ENCODE measurements around the gene KIZ. TPM values are rescaled to one million over a fixed set of nuclear protein-coding genes. Genes with fewer than 3 reads are reported as not detected.

The KIZ gene
- total and polyA plus RNA-seq, 7 experiments from 2014 or later = 15.6 to 49.6 (median 32.5) TPM

DNA sequence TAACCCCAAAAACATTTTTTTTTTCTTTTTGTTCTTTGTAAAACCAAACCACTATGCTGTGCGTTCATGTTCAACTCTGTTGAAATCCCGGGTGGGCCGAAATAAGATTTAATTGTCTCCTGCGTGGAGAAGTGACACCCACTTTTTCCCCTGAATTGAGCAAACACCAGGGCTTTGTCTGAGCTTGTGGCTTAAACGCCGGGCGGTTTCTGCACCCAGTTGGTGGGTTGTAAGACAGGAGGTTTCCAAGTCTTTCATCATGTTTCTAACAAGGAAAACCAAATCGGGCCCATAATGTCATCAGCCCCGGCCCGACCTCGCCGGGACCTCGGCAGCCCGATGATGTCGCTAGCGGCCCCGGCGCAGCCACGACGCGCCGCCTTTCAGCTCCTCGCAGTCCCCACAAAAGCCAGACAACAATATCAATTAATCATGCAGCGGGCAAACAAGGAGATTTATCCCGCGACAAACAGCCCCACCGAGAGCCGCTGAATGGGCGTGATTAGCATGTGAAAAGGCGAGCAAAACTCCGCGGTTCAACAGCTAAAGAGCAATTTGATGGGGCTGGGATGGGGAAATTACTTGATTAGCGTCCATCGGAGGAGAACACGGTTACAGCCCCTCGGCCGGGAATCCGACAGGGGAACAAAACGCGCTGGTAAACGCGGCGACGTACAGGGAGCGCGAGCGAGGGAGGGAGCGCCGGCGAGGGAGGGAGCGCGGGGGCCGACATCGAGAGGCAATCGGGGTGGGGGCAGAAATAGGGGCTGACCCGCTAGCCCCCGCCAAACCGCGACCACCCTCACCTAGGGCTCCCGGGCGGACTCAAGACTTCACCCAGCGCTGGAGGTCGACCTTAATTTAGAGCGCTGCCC, 25.1 kb upstream of the KIZ start:
- peaks cover 18 to 67% of the 10 kb centered on the region in 2 donors for H3K27me3 ChIP-seq (ENCODE audit: control insufficient read depth in 2 of 2, insufficient read depth in 2 of 2, low read length in 2 of 2)
- ATAC-seq = no peak
- H3K4me1 ChIP-seq (ENCODE audit: control insufficient read depth in 2 of 2, insufficient read depth in 2 of 2, low read length in 2 of 2) = peaks cover 20 to 40% of the 10 kb centered on the region in 2 donors
- POLR2A ChIA-PET = interaction anchor here (1.0 to 1.5 kb wide), 3 partner anchors 22 to 25 kb away, joined by 3 to 6 read pairs (median 4); partner anchors contain the start of gene KIZ
- H3K36me3 ChIP-seq (ENCODE audit: control insufficient read depth in 2 of 3, insufficient read depth in 3 of 3, low read length in 3 of 3) = no peaks in the 10 kb centered on the region
- H3K27ac ChIP-seq (ENCODE audit: low read depth, low read length) = no peak overlapping the region
- no peaks in the 10 kb centered on the region for H3K9me3 ChIP-seq (ENCODE audit: control insufficient read depth in 2 of 3, low read length in 3 of 3)
- DNase-seq = peak in 1 of 9 donors; percentile 36
- peak overlapping the region; percentile 78 to 91 (median 84) for H3K4me3 Mint-ChIP-seq
- H3K27ac Mint-ChIP-seq = peak overlapping the region in 6 of 9 donors; percentile 18 to 90 (median 48)
- peaks cover 0 to 6% (median 0%) of the 10 kb centered on the region in 5 donors for H3K36me3 Mint-ChIP-seq
- H3K4me1 Mint-ChIP-seq = peaks cover 16 to 55% (median 45%) of the 10 kb centered on the region in 7 donors
- intact Hi-C loops (cut with micrococcal nuclease) = loop anchor here (1.0 to 5.0 kb wide), 11 partner anchors 24 to 1049 kb away; partner anchors contain the start of genes XRN2 (in 2 of the 2), CFAP61 (in 1 of the 2), CRNKL1 (in 1 of the 2) and KIZ (in 1 of the 2)
- H3K4me3 ChIP-seq (ENCODE audit: low read length) = peak overlapping the region; percentile 51
- H3K27me3 Mint-ChIP-seq = peaks cover 79 to 93% (median 84%) of the 10 kb centered on the region in 5 donors
- CTCF ChIA-PET = interaction anchor here (0.5 kb wide), 1 partner anchor 47 kb away, joined by 6 read pairs; no protein-coding TSS in a partner anchor
- H3K9me3 Mint-ChIP-seq = peaks cover 0 to 7% (median 0%) of the 10 kb centered on the region in 11 donors

DNA sequence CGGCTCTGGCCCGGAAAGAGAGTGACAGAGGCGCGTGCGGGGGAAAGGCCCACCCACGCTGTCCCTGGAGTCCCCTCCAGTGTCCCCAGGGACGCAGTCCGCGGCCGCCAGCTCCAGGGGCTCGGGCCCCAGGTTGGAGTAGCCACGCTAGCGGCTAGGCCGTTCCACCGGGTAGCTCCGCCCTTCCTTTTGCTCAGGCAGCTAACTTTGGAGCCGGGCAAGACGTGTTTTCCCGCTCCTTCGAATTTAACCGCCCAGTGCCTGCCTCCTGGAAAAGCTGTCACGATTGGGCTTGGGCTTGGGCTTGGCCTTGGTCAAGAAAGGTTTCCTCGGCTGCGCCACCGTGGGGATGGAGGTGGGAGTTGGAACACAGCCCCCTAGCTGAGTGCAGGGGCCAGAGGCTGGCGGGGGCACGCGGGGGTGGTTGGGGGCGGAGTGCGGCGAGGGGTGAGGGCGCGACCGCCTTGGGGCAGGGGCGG, 24.4 kb upstream of the KIZ start:
- POLR2A ChIA-PET = interaction anchor here (1.3 kb wide), 1 partner anchor 24 kb away, joined by 4 read pairs; no protein-coding TSS in a partner anchor
- Histone ChIP-seq H3K36me3 (ENCODE audit: control insufficient read depth in 2 of 3, insufficient read depth in 3 of 3, low read length in 3 of 3) (no peaks in the 10 kb centered on the region), H3K27me3 (ENCODE audit: control insufficient read depth in 2 of 2, insufficient read depth in 2 of 2, low read length in 2 of 2) (peaks cover 18 to 70% of the 10 kb centered on the region in 2 donors), H3K4me3 (ENCODE audit: low read length) (peak overlapping the region; percentile 51), H3K9me3 (ENCODE audit: control insufficient read depth in 2 of 3, low read length in 3 of 3) (no peaks in the 10 kb centered on the region), H3K27ac (ENCODE audit: low read depth, low read length) (no peak overlapping the region), H3K4me1 (ENCODE audit: control insufficient read depth in 2 of 2, insufficient read depth in 2 of 2, low read length in 2 of 2) (peaks cover 20 to 42% of the 10 kb centered on the region in 2 donors)
- intact Hi-C loops (cut with micrococcal nuclease) = loop anchor here (2.0 to 5.0 kb wide), 8 partner anchors 136 to 1049 kb away; partner anchors contain the start of genes CFAP61 (in 1 of the 2), CRNKL1 (in 1 of the 2) and XRN2 (in 1 of the 2)
- no peak overlapping the region for H3K27ac Mint-ChIP-seq
- CTCF ChIA-PET = interaction anchor here (0.5 to 0.6 kb wide), 2 partner anchors 27 to 46 kb away, joined by 3 to 6 read pairs; no protein-coding TSS in a partner anchor
- H3K4me1 Mint-ChIP-seq = peaks cover 16 to 62% (median 45%) of the 10 kb centered on the region in 7 donors
- H3K9me3 Mint-ChIP-seq = peaks cover 0 to 7% (median 0%) of the 10 kb centered on the region in 11 donors
- peaks cover 78 to 92% (median 81%) of the 10 kb centered on the region in 5 donors for H3K27me3 Mint-ChIP-seq
- peaks cover 0 to 6% (median 0%) of the 10 kb centered on the region in 5 donors for H3K36me3 Mint-ChIP-seq
- ATAC-seq (no peak), DNase-seq (no peak)
- H3K4me3 Mint-ChIP-seq = peak overlapping the region in 7 of 10 donors; percentile 78 to 91 (median 84)

DNA sequence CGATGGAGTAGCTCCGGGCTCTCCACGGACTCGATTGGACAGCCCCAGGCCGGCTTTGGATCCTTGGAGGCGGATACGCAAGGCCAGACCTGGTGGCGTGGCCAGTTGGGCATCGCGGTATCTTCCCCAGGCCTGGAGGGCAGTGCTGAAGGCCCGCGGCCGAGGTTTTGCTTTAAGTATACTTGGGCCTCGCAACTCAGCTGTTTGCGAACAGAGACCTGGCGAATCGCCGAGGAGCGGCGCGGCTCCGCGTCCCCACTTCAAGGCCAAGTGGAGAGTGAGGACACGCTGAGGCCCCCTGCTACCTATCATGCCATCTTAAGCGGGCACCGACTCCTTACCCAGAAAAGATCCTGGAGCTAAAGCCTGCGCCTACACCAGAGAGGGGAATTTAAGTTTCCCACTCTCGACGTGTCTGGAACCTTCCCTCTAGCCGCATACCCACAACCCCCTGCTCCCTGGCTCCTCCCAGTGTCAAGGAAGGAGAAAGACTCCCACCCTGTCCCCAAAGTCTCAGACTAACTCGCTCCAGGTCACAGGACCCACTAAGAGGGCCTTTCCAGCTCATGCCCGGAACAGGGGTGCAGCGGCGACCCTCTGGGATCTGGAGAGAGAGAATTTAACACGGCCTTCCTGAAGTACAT, 23.8 kb upstream of the KIZ start:
- Histone ChIP-seq H3K27me3 (ENCODE audit: control insufficient read depth in 2 of 2, insufficient read depth in 2 of 2, low read length in 2 of 2) (peaks cover 19 to 72% of the 10 kb centered on the region in 2 donors), H3K27ac (ENCODE audit: low read depth, low read length) (no peak overlapping the region), H3K4me3 (ENCODE audit: low read length) (peak overlapping the region; percentile 51), H3K4me1 (ENCODE audit: control insufficient read depth in 2 of 2, insufficient read depth in 2 of 2, low read length in 2 of 2) (peaks cover 20 to 42% of the 10 kb centered on the region in 2 donors), H3K9me3 (ENCODE audit: control insufficient read depth in 2 of 3, low read length in 3 of 3) (no peaks in the 10 kb centered on the region), H3K36me3 (ENCODE audit: control insufficient read depth in 2 of 3, insufficient read depth in 3 of 3, low read length in 3 of 3) (no peaks in the 10 kb centered on the region)
- intact Hi-C loops (cut with micrococcal nuclease) = loop anchor here (2.0 to 5.0 kb wide), 8 partner anchors 135 to 1050 kb away; partner anchors contain the start of genes CFAP61 (in 1 of the 2), CRNKL1 (in 1 of the 2) and XRN2 (in 1 of the 2)
- H3K9me3 Mint-ChIP-seq = peaks cover 0 to 7% (median 0%) of the 10 kb centered on the region in 11 donors
- POLR2A ChIA-PET = interaction anchor here (1.3 kb wide), 1 partner anchor 23 kb away, joined by 4 read pairs; no protein-coding TSS in a partner anchor
- H3K4me3 Mint-ChIP-seq = peak overlapping the region; percentile 73 to 85 (median 78)
- H3K4me1 Mint-ChIP-seq = peaks cover 16 to 62% (median 45%) of the 10 kb centered on the region in 7 donors
- peaks cover 77 to 92% (median 81%) of the 10 kb centered on the region in 5 donors for H3K27me3 Mint-ChIP-seq
- H3K27ac Mint-ChIP-seq = peak overlapping the region in 3 of 9 donors; percentile 42 to 61 (median 48)
- DNase-seq (peak in 2 of 9 donors; percentile 11 to 32), ATAC-seq (peak; percentile 21)
- peaks cover 0 to 6% (median 0%) of the 10 kb centered on the region in 5 donors for H3K36me3 Mint-ChIP-seq
- CTCF ChIA-PET = interaction anchor here (0.6 kb wide), 1 partner anchor 26 kb away, joined by 3 read pairs; no protein-coding TSS in a partner anchor

GRCh38 chr20:21102603-21103311, 23.1 kb upstream of the KIZ start:
- Histone ChIP-seq H3K36me3 (ENCODE audit: control insufficient read depth in 2 of 3, insufficient read depth in 3 of 3, low read length in 3 of 3) (no peaks in the 10 kb centered on the region), H3K9me3 (ENCODE audit: control insufficient read depth in 2 of 3, low read length in 3 of 3) (no peaks in the 10 kb centered on the region), H3K4me3 (ENCODE audit: low read length) (peak overlapping the region; percentile 51), H3K27ac (ENCODE audit: low read depth, low read length) (no peak overlapping the region), H3K27me3 (ENCODE audit: control insufficient read depth in 2 of 2, insufficient read depth in 2 of 2, low read length in 2 of 2) (peaks cover 25 to 66% of the 10 kb centered on the region in 2 donors), H3K4me1 (ENCODE audit: control insufficient read depth in 2 of 2, insufficient read depth in 2 of 2, low read length in 2 of 2) (peaks cover 20 to 42% of the 10 kb centered on the region in 2 donors)
- Mint-ChIP-seq H3K9me3 (peaks cover 0 to 9% (median 3%) of the 10 kb centered on the region in 11 donors), H3K27me3 (peaks cover 77 to 92% (median 81%) of the 10 kb centered on the region in 5 donors), H3K4me1 (peaks cover 16 to 62% (median 45%) of the 10 kb centered on the region in 7 donors), H3K27ac (peak overlapping the region in 3 of 9 donors; percentile 16 to 70 (median 61)), H3K36me3 (peaks cover 0 to 6% (median 0%) of the 10 kb centered on the region in 5 donors), H3K4me3 (peak overlapping the region; percentile 73 to 85 (median 78))
- ChIA-PET CTCF (no interaction called here), POLR2A (no interaction called here)
- intact Hi-C loops (cut with micrococcal nuclease) = loop anchor here (5.0 kb wide), 3 partner anchors 135 to 1050 kb away; partner anchors contain the start of genes CFAP61 (in 1 of the 2) and CRNKL1 (in 1 of the 2)
- DNase-seq (peak in 8 of 9 donors; percentile 32 to 58 (median 48)), ATAC-seq (peak; percentile 62)

- Mint-ChIP-seq H3K27me3 (peaks cover 74 to 91% (median 79%) of the 10 kb centered on the region in 5 donors), H3K4me3 (peak overlapping the region; percentile 46 to 85 (median 76)), H3K27ac (peak overlapping the region in 3 of 9 donors; percentile 49 to 74 (median 51)), H3K36me3 (peaks cover 0 to 6% (median 0%) of the 10 kb centered on the region in 5 donors), H3K9me3 (peaks cover 0 to 9% (median 3%) of the 10 kb centered on the region in 11 donors), H3K4me1 (peaks cover 16 to 61% (median 40%) of the 10 kb centered on the region in 7 donors)
- Histone ChIP-seq H3K27me3 (ENCODE audit: control insufficient read depth in 2 of 2, insufficient read depth in 2 of 2, low read length in 2 of 2) (peaks cover 25 to 56% of the 10 kb centered on the region in 2 donors), H3K27ac (ENCODE audit: low read depth, low read length) (no peak overlapping the region), H3K36me3 (ENCODE audit: control insufficient read depth in 2 of 3, insufficient read depth in 3 of 3, low read length in 3 of 3) (no peaks in the 10 kb centered on the region), H3K4me1 (ENCODE audit: control insufficient read depth in 2 of 2, insufficient read depth in 2 of 2, low read length in 2 of 2) (peaks cover 20 to 42% of the 10 kb centered on the region in 2 donors), H3K9me3 (ENCODE audit: control insufficient read depth in 2 of 3, low read length in 3 of 3) (no peaks in the 10 kb centered on the region), H3K4me3 (ENCODE audit: low read length) (no peak overlapping the region)
- intact Hi-C loops (cut with micrococcal nuclease) = loop anchor here (5.0 kb wide), 3 partner anchors 133 to 1052 kb away; partner anchors contain the start of genes CFAP61 (in 1 of the 2) and CRNKL1 (in 1 of the 2)
- CTCF ChIA-PET = no interaction called here
- no peak for ATAC-seq
- no peak for DNase-seq
- POLR2A ChIA-PET = no interaction called here
These were observed 22.1 kb upstream of the KIZ start for GRCh38 chr20:21103582-21104465.
